Activated T-cell treated with anti-CD3 and anti-CD28 coated beads, Interleukin-2, amount 50 U/mL, for 24 hours (primary cell): ENCODE data around the gene PHLPP1.
"Not testable (repeated sequence)": the region's sequence is repeated elsewhere in the genome, so short reads cannot be mapped to it uniquely, and the experiment has no call there.

Experiments used
- DNase-seq: peaks from one replicate; pipeline ENCODE4 v3.0.0-alpha.2; 2020
- H3K27ac Mint-ChIP-seq: 2 replicates; pipeline ENCODE4 v1.8.0; 2020; ENCODE audit warnings: mild to moderate bottlenecking, mixed read lengths
- H3K27me3 Mint-ChIP-seq: 2 replicates; pipeline ENCODE4 v1.8.0; 2020; ENCODE audit warnings: mixed read lengths
- H3K36me3 Mint-ChIP-seq: 2 replicates; pipeline ENCODE4 v1.8.0; 2020; ENCODE audit warnings: low read depth, mixed read lengths
- H3K4me1 Mint-ChIP-seq: 2 replicates; pipeline ENCODE4 v1.8.0; 2020; ENCODE audit warnings: low read depth, mixed read lengths
- H3K4me3 Mint-ChIP-seq: 2 replicates; pipeline ENCODE4 v1.8.0; 2020; ENCODE audit warnings: mild to moderate bottlenecking, moderate library complexity, mixed read lengths
- H3K9me3 Mint-ChIP-seq: 2 replicates; pipeline ENCODE4 v1.8.0; 2020; ENCODE audit warnings: mixed read lengths

PHLPP1 gene

GRCh38 chr18:62894681-62895390 lies 179.5 kb downstream of the PHLPP1 start:
- H3K4me1 Mint-ChIP-seq = peaks cover 7% of the 10 kb centered on the region
- no peaks in the 10 kb centered on the region for H3K9me3 Mint-ChIP-seq
- no peaks in the 10 kb centered on the region for H3K27me3 Mint-ChIP-seq
- no peak overlapping the region for H3K27ac Mint-ChIP-seq
- no peak overlapping the region for H3K4me3 Mint-ChIP-seq
- H3K36me3 Mint-ChIP-seq = peaks cover 25% of the 10 kb centered on the region
- DNase-seq = no peak

DNA sequence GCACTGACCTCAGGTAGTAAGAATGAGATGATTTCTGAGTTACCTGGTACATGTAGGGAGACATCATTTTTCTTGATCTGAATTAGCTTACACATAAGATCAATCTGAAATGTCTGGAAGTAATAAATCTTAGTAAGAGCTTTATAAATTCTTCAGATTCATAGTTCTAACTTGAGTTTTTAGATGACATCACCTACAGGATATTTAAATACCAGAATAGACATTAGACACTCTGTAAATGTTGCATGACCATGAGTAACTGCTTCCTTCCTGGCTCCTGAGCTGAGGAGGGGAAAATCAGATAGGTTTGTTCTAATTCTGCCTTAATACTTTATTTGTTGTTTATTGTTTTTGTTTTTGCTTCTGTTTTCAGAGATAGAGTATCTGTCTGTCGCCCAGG lies 181.8 kb downstream of the PHLPP1 start:
- no peak for DNase-seq
- H3K36me3 Mint-ChIP-seq = peaks cover 27% of the 10 kb centered on the region
- H3K27ac Mint-ChIP-seq = no peak overlapping the region
- peaks cover 7% of the 10 kb centered on the region for H3K4me1 Mint-ChIP-seq
- no peak overlapping the region for H3K4me3 Mint-ChIP-seq
- no peaks in the 10 kb centered on the region for H3K27me3 Mint-ChIP-seq
- no peaks in the 10 kb centered on the region for H3K9me3 Mint-ChIP-seq

- Mint-ChIP-seq H3K27me3 (no peaks in the 10 kb centered on the region), H3K4me3 (no peak overlapping the region), H3K9me3 (no peaks in the 10 kb centered on the region), H3K27ac (peak overlapping the region; percentile 3), H3K4me1 (peaks cover 7% of the 10 kb centered on the region), H3K36me3 (peaks cover 38% of the 10 kb centered on the region)
- no peak for DNase-seq
These were observed 183.0 kb downstream of the PHLPP1 start for GRCh38 chr18:62898359-62898758.

DNA sequence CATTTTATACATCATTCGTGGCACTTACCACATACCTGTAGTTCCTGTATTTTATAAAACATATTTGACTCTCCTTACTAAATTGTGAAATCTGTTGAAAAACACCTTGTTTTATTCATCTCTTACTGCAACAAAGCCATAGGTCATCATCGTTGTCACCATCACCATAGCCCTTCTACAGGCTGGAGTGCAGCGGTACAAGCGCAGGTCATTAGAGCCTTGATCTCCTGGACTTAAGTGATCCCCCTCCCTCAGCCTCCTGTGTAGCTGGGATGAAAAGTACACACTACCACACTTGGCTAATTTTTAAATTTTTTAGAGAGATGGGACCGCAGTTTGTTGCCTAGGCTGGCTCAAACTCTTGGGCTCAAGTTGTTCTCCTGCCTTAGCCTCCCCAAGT lies 184.2 kb downstream of the PHLPP1 start:
- peaks cover 46% of the 10 kb centered on the region for H3K36me3 Mint-ChIP-seq

GRCh38 chr18:62900132-62900883 lies 185.0 kb downstream of the PHLPP1 start:
- no peak overlapping the region for H3K27ac Mint-ChIP-seq
- no peak for DNase-seq
- H3K36me3 Mint-ChIP-seq = peaks cover 52% of the 10 kb centered on the region
- peaks cover 7% of the 10 kb centered on the region for H3K4me1 Mint-ChIP-seq
- no peaks in the 10 kb centered on the region for H3K27me3 Mint-ChIP-seq
- no peak overlapping the region for H3K4me3 Mint-ChIP-seq
- no peaks in the 10 kb centered on the region for H3K9me3 Mint-ChIP-seq

More for the DNA sequence above, 184.2 kb downstream of the PHLPP1 start:
- Mint-ChIP-seq H3K27ac (no peak overlapping the region), H3K27me3 (no peaks in the 10 kb centered on the region), H3K4me3 (no peak overlapping the region), H3K9me3 (no peaks in the 10 kb centered on the region), H3K4me1 (peaks cover 7% of the 10 kb centered on the region)
- no peak for DNase-seq

GRCh38 chr18:62902776-62903175 lies 187.4 kb downstream of the PHLPP1 start:
- H3K4me1 Mint-ChIP-seq = peaks cover 7% of the 10 kb centered on the region
- peaks cover 46% of the 10 kb centered on the region for H3K36me3 Mint-ChIP-seq
- no peaks in the 10 kb centered on the region for H3K9me3 Mint-ChIP-seq
- H3K4me3 Mint-ChIP-seq = no peak overlapping the region
- no peak for DNase-seq
- no peaks in the 10 kb centered on the region for H3K27me3 Mint-ChIP-seq
- no peak overlapping the region for H3K27ac Mint-ChIP-seq

DNA sequence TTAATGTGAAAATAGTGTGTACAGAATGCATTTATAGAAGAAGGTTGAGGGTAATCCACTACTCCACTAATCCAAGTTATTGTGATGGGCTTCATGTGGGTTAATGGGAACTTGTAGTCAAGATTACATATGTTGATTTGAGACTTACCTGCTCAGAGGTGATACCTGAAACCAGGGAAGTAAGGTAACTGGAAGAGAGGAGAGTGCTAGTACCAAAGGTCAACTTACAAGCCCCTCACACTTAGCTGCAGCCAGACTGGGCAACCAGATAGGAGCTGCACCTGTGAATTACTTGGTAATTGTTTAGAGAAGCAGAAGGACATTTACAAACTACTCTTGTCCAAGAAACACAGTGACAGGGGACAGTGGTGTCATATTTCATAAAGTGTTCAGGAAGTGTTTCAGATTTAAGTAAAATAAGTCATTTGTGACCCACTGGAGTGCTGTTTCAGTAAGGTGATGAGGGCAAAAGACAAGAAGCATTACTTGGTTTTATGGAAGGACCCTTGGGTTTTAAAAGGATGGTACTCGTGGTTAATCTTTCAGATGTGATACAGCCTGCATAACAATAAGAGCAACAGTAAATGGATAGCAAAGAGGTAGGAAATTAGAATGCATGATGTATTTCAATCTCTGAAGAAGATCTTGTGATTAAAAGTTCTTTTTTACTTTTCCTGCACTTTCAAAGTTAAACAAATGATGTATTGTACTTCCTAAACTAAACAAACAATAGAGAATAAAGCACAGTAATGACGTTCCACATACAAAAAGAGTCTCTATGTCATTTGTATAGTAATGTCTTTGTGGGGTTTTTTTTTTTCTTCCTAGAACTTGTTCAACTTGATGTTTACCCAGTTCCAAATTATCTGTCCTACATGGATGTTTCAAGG lies 189.3 kb downstream of the PHLPP1 start:
- H3K9me3 Mint-ChIP-seq = no peaks in the 10 kb centered on the region
- H3K27ac Mint-ChIP-seq = no peak overlapping the region
- no peaks in the 10 kb centered on the region for H3K4me1 Mint-ChIP-seq
- H3K27me3 Mint-ChIP-seq = no peaks in the 10 kb centered on the region
- peaks cover 34% of the 10 kb centered on the region for H3K36me3 Mint-ChIP-seq
- no peak for DNase-seq
- no peak overlapping the region for H3K4me3 Mint-ChIP-seq

- no peak overlapping the region for H3K27ac Mint-ChIP-seq
- H3K27me3 Mint-ChIP-seq = no peaks in the 10 kb centered on the region
- H3K36me3 Mint-ChIP-seq = peaks cover 4% of the 10 kb centered on the region
- no peak overlapping the region for H3K4me3 Mint-ChIP-seq
- no peak for DNase-seq
- peaks cover 4% of the 10 kb centered on the region for H3K4me1 Mint-ChIP-seq
- H3K9me3 Mint-ChIP-seq = no peaks in the 10 kb centered on the region
These were observed 197.5 kb downstream of the PHLPP1 start for GRCh38 chr18:62912885-62913284.

DNA sequence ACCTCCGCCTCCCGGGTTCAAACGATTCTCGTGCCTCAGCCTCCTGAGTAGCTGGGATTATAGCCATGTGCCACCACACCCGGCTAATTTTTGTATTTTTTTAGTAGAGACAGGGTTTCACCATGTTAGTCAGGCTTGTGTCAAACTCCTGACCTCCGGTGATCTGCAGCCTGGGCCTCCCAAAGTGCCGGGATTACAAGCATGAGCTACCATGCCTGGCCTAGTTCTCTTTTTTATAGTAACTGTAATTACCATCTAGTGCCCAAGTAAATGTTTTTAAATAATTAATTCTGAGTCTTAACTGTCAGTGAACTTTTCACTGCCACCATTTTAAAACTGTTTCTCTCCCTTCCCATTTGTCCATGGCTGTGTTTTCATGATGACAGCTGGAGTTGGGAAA lies 198.5 kb downstream of the PHLPP1 start:
- DNase-seq, H3K27ac Mint-ChIP-seq, H3K27me3 Mint-ChIP-seq, H3K9me3 Mint-ChIP-seq, H3K4me3 Mint-ChIP-seq, H3K4me1 Mint-ChIP-seq, H3K36me3 Mint-ChIP-seq: not testable (repeated sequence)

GRCh38 chr18:62914871-62915392 lies 199.6 kb downstream of the PHLPP1 start:
- Mint-ChIP-seq H3K27me3 (no peaks in the 10 kb centered on the region), H3K27ac (no peak overlapping the region), H3K36me3 (peaks cover 6% of the 10 kb centered on the region), H3K4me1 (peaks cover 4% of the 10 kb centered on the region), H3K9me3 (no peaks in the 10 kb centered on the region), H3K4me3 (no peak overlapping the region)
- no peak for DNase-seq

DNA sequence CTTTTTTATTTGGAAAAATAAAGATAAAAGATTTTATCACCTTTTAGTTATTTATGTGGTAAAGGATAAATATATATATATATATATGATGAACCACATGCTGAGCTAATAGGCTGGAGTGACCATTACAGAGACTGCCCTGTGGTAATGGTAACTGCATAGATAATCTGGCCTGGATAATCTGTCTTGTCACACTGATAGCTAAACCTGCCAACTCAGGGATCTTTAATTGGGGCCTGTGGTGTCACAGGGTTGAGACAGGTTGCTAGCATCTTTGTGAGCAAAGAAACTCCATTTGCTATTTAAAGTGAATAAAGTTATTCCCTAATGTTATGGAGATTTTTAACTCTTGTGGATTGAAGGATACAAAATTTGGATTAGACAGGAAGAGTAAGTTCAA lies 203.0 kb downstream of the PHLPP1 start:
- no peaks in the 10 kb centered on the region for H3K9me3 Mint-ChIP-seq
- H3K4me1 Mint-ChIP-seq = no peaks in the 10 kb centered on the region
- no peak for DNase-seq
- H3K4me3 Mint-ChIP-seq = no peak overlapping the region
- H3K27me3 Mint-ChIP-seq = no peaks in the 10 kb centered on the region
- peaks cover 18% of the 10 kb centered on the region for H3K36me3 Mint-ChIP-seq
- no peak overlapping the region for H3K27ac Mint-ChIP-seq

DNA sequence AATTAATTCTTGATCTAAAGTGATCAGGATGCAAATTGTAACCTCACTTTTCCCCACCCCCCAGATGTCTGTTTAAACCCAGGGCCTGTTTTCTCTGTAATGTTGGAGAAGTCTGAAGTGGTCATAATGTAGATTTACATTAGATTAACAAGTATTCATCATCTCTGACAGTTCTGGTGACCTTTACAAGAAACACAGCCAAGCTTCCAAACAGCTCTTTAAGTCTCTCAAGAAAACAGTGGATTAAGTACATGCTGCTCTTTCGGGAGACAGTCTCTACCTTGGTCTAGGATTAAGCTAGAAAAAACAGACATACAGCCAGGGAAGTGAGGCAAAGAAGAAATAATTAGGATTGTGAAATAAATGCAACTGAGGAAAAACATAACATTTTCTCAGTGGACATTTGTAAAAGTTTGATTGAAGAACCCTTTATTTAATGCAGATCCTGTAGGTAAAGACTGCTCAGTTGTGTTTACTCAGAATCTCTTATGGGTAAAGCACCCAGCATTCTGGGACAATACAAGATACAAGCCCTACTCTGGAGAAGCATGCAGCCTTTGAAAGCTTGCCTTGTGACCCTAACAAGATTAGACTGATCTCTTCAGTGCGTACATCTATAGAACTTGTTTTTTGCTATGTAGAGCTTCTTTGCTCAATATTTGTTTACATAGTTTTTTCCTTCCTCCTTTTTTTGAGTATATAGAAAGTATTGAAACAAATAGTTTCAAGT lies 203.9 kb downstream of the PHLPP1 start:
- H3K27ac Mint-ChIP-seq = no peak overlapping the region
- H3K4me3 Mint-ChIP-seq = no peak overlapping the region
- H3K9me3 Mint-ChIP-seq = no peaks in the 10 kb centered on the region
- H3K36me3 Mint-ChIP-seq = peaks cover 18% of the 10 kb centered on the region
- no peak for DNase-seq
- H3K4me1 Mint-ChIP-seq = no peaks in the 10 kb centered on the region
- no peaks in the 10 kb centered on the region for H3K27me3 Mint-ChIP-seq

GRCh38 chr18:62925031-62925688 lies 209.8 kb downstream of the PHLPP1 start:
- no peak overlapping the region for H3K4me3 Mint-ChIP-seq
- no peak for DNase-seq
- H3K27me3 Mint-ChIP-seq = no peaks in the 10 kb centered on the region
- no peaks in the 10 kb centered on the region for H3K9me3 Mint-ChIP-seq
- H3K4me1 Mint-ChIP-seq = no peaks in the 10 kb centered on the region
- peaks cover 10% of the 10 kb centered on the region for H3K36me3 Mint-ChIP-seq
- no peak overlapping the region for H3K27ac Mint-ChIP-seq
